ENCODE results near the gene DHX15. TPM values are rescaled to one million over a fixed set of nuclear protein-coding genes. Genes with fewer than 3 reads are reported as not detected.

DHX15 gene
- total RNA-seq, 4 donors from 2014 or later, result 118 to 203 (median 170) TPM

GRCh38 chr4:24611575-24611974 is 27.2 kb upstream of the DHX15 start:
- H3K27ac ChIP-seq, result no peak overlapping the region
- H3K4me3 ChIP-seq, result no peak overlapping the region
- TF ChIP-seq EP300 (IDR thresholded peaks at IDR 0.05; ENCODE audit: low read depth) (no peak), POLR2A (IDR thresholded peaks at IDR 0.05) (no peak), POLR2AphosphoS5 (IDR thresholded peaks at IDR 0.05) (no peak)
- no peaks in the 10 kb centered on the region for H3K9me3 ChIP-seq
- H3K36me3 ChIP-seq, result no peaks in the 10 kb centered on the region
- intact Hi-C loops (cut with DNase I; ENCODE audit: low total_unique reads), result no loop called here
- peaks cover 0 to 9% (median 6%) of the 10 kb centered on the region in 4 donors for H3K4me1 ChIP-seq
- in situ Hi-C loops (cut with MboI; ENCODE audit: low pct_ligation_motif_present in 1 of 4, low pct_unique_long_range_greater_than_20kb in 1 of 4, low sequenced_read_pairs in 3 of 4), result no loop called here
- 85 to 90% methylated on average over 9 to 11 of the region's 11 CpGs for WGBS, 2 donors (ENCODE audit: low coverage in 1 of 2)
- H3K27me3 ChIP-seq, result no peaks in the 10 kb centered on the region
- no peak for DNase-seq

- no peak overlapping the region for H3K27ac ChIP-seq
- no peak overlapping the region for H3K4me3 ChIP-seq
- intact Hi-C loops (cut with DNase I; ENCODE audit: low total_unique reads), result no loop called here
- peaks cover 0 to 10% (median 0%) of the 10 kb centered on the region in 4 donors for H3K4me1 ChIP-seq
- no peaks in the 10 kb centered on the region for H3K9me3 ChIP-seq
- H3K36me3 ChIP-seq, result no peaks in the 10 kb centered on the region
- in situ Hi-C loops (cut with MboI; ENCODE audit: low pct_ligation_motif_present in 1 of 4, low pct_unique_long_range_greater_than_20kb in 1 of 4, low sequenced_read_pairs in 3 of 4), result no loop called here
- TF ChIP-seq POLR2AphosphoS5 (IDR thresholded peaks at IDR 0.05) (peak in 2 of 3 donors; percentile 18 to 24), CTCF (IDR thresholded peaks at IDR 0.05) (no peak)
- no peak for DNase-seq
- no peaks in the 10 kb centered on the region for H3K27me3 ChIP-seq
Observed at GRCh38 chr4:24607334-24607733, 23.0 kb upstream of the DHX15 start.

GRCh38 chr4:24605216-24605615 is 20.9 kb upstream of the DHX15 start:
- H3K36me3 ChIP-seq, result no peaks in the 10 kb centered on the region
- no peak for TF ChIP-seq POLR2A (IDR thresholded peaks at IDR 0.05)
- no peak for TF ChIP-seq EP300 (IDR thresholded peaks at IDR 0.05; ENCODE audit: low read depth)
- no peak for TF ChIP-seq POLR2AphosphoS5 (IDR thresholded peaks at IDR 0.05)
- TF ChIP-seq CTCF (IDR thresholded peaks at IDR 0.05), result no peak

GRCh38 chr4:24604558-24605214 is 20.3 kb upstream of the DHX15 start:
- TF ChIP-seq EP300 (IDR thresholded peaks at IDR 0.05; ENCODE audit: low read depth), result no peak
- no peak for TF ChIP-seq POLR2A (IDR thresholded peaks at IDR 0.05)
- no peak for TF ChIP-seq POLR2AphosphoS5 (IDR thresholded peaks at IDR 0.05)
- no peak for TF ChIP-seq CTCF (IDR thresholded peaks at IDR 0.05)
- Histone ChIP-seq H3K27ac (no peak overlapping the region), H3K36me3 (no peaks in the 10 kb centered on the region), H3K27me3 (no peaks in the 10 kb centered on the region), H3K4me3 (no peak overlapping the region), H3K9me3 (no peaks in the 10 kb centered on the region), H3K4me1 (peaks cover 0 to 10% (median 0%) of the 10 kb centered on the region in 4 donors)
- 46 to 71% methylated on average over 3 to 4 of the region's 4 CpGs for WGBS, 2 donors (ENCODE audit: low coverage in 1 of 2)
- in situ Hi-C loops (cut with MboI; ENCODE audit: low pct_ligation_motif_present in 1 of 4, low pct_unique_long_range_greater_than_20kb in 1 of 4, low sequenced_read_pairs in 3 of 4) (no loop called here), intact Hi-C loops (cut with DNase I; ENCODE audit: low total_unique reads) (no loop called here)
- no peak for DNase-seq

More at GRCh38 chr4:24605216-24605615, 20.9 kb upstream of the DHX15 start:
- no peak overlapping the region for H3K27ac ChIP-seq
- in situ Hi-C loops (cut with MboI; ENCODE audit: low pct_ligation_motif_present in 1 of 4, low pct_unique_long_range_greater_than_20kb in 1 of 4, low sequenced_read_pairs in 3 of 4) (no loop called here), intact Hi-C loops (cut with DNase I; ENCODE audit: low total_unique reads) (no loop called here)
- H3K4me3 ChIP-seq, result no peak overlapping the region
- DNase-seq, result no peak
- no peaks in the 10 kb centered on the region for H3K27me3 ChIP-seq
- peaks cover 0 to 10% (median 0%) of the 10 kb centered on the region in 4 donors for H3K4me1 ChIP-seq
- H3K9me3 ChIP-seq, result no peaks in the 10 kb centered on the region

GRCh38 chr4:24603343-24603742 is 19.0 kb upstream of the DHX15 start:
- no peak for DNase-seq
- H3K36me3 ChIP-seq, result no peaks in the 10 kb centered on the region
- WGBS, 2 donors (ENCODE audit: low coverage in 1 of 2), result 88 to 93% methylated on average over 4 to 6 of the region's 6 CpGs
- in situ Hi-C loops (cut with MboI; ENCODE audit: low pct_ligation_motif_present in 1 of 4, low pct_unique_long_range_greater_than_20kb in 1 of 4, low sequenced_read_pairs in 3 of 4), result no loop called here
- TF ChIP-seq POLR2AphosphoS5 (IDR thresholded peaks at IDR 0.05), result no peak
- TF ChIP-seq POLR2A (IDR thresholded peaks at IDR 0.05), result no peak
- no peak for TF ChIP-seq CTCF (IDR thresholded peaks at IDR 0.05)
- TF ChIP-seq EP300 (IDR thresholded peaks at IDR 0.05; ENCODE audit: low read depth), result no peak
- H3K9me3 ChIP-seq, result no peaks in the 10 kb centered on the region
- H3K4me3 ChIP-seq, result no peak overlapping the region
- intact Hi-C loops (cut with DNase I; ENCODE audit: low total_unique reads), result no loop called here
- no peaks in the 10 kb centered on the region for H3K27me3 ChIP-seq
- H3K27ac ChIP-seq, result no peak overlapping the region
- peaks cover 0 to 13% (median 2%) of the 10 kb centered on the region in 4 donors for H3K4me1 ChIP-seq
